Measurements from ENCODE around the gene CLDN14. TPM values are rescaled to one million over a fixed set of nuclear protein-coding genes. Genes with fewer than 3 reads are reported as not detected.

Gene CLDN14
- total and polyA plus RNA-seq, 2 experiments from 2014 or later = not detected

DNA sequence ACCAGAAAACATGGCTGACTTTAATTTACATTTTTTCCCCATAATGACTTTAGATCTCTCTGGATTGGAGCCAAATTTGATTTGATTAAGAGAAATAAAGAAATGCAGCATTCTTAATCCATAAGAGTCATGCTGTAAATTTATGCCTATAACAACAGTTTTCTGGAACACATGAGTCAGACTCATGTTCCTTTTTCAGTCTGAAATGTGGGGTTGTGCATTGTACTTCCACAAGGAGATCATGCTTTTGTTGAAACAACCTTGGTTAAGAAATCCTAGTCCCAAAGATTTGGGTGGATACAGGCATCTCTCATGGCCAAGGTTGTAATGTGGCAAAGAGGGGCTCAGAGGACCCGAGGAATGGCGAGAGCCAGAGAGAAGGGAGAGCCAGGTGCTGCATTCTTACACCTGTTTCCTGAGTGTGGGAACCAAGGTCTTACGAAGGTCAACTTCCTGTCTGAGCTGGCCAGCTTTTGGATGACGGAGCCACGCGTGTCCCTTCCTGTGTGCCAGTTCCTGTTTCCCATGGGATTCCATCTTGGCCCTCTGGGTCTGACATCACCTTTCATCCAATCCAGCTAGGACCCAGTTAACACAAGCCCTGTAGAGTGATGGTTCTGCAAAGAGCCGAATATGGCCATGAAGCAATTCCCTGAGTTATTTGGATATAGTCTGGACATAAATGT, 23.1 kb downstream of the CLDN14 start:
- ATAC-seq = no peak
- Histone ChIP-seq H3K36me3 (ENCODE audit: insufficient read depth) (no peaks in the 10 kb centered on the region), H3F3A (replicated peaks; ENCODE audit: low read depth) (no peaks in the 10 kb centered on the region), H2AFZ (no peak overlapping the region), H3K27ac (ENCODE audit: low read depth) (no peak overlapping the region), H3K4me1 (ENCODE audit: insufficient read depth) (peaks cover 13% of the 10 kb centered on the region), H3K4me2 (no peak overlapping the region), H3K27me3 (ENCODE audit: insufficient read depth) (no peaks in the 10 kb centered on the region), H3K79me2 (replicated peaks; ENCODE audit: insufficient read depth) (no peaks in the 10 kb centered on the region), H3K9me2 (ENCODE audit: insufficient read depth) (no peaks in the 10 kb centered on the region), H3K4me3 (no peak overlapping the region), H4K20me1 (replicated peaks; ENCODE audit: insufficient read depth) (no peaks in the 10 kb centered on the region)
- no peaks in the 10 kb centered on the region for H3K9me3 Mint-ChIP-seq
- no peak for TF ChIP-seq EZH2phosphoT487 (IDR thresholded peaks at IDR 0.05; ENCODE audit: unreplicated experiment)
- no peak for TF ChIP-seq ZNF331 (CRISPR knock-in tag; IDR thresholded peaks at IDR 0.05; ENCODE audit: low read depth)
- TF ChIP-seq, protein P1, sequence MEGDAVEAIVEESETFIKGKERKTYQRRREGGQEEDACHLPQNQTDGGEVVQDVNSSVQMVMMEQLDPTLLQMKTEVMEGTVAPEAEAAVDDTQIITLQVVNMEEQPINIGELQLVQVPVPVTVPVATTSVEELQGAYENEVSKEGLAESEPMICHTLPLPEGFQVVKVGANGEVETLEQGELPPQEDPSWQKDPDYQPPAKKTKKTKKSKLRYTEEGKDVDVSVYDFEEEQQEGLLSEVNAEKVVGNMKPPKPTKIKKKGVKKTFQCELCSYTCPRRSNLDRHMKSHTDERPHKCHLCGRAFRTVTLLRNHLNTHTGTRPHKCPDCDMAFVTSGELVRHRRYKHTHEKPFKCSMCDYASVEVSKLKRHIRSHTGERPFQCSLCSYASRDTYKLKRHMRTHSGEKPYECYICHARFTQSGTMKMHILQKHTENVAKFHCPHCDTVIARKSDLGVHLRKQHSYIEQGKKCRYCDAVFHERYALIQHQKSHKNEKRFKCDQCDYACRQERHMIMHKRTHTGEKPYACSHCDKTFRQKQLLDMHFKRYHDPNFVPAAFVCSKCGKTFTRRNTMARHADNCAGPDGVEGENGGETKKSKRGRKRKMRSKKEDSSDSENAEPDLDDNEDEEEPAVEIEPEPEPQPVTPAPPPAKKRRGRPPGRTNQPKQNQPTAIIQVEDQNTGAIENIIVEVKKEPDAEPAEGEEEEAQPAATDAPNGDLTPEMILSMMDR (conservative IDR thresholded peaks at IDR 0.05; ENCODE audit: low read depth in 2 of 2) = no peak
- TF ChIP-seq, protein P2, sequence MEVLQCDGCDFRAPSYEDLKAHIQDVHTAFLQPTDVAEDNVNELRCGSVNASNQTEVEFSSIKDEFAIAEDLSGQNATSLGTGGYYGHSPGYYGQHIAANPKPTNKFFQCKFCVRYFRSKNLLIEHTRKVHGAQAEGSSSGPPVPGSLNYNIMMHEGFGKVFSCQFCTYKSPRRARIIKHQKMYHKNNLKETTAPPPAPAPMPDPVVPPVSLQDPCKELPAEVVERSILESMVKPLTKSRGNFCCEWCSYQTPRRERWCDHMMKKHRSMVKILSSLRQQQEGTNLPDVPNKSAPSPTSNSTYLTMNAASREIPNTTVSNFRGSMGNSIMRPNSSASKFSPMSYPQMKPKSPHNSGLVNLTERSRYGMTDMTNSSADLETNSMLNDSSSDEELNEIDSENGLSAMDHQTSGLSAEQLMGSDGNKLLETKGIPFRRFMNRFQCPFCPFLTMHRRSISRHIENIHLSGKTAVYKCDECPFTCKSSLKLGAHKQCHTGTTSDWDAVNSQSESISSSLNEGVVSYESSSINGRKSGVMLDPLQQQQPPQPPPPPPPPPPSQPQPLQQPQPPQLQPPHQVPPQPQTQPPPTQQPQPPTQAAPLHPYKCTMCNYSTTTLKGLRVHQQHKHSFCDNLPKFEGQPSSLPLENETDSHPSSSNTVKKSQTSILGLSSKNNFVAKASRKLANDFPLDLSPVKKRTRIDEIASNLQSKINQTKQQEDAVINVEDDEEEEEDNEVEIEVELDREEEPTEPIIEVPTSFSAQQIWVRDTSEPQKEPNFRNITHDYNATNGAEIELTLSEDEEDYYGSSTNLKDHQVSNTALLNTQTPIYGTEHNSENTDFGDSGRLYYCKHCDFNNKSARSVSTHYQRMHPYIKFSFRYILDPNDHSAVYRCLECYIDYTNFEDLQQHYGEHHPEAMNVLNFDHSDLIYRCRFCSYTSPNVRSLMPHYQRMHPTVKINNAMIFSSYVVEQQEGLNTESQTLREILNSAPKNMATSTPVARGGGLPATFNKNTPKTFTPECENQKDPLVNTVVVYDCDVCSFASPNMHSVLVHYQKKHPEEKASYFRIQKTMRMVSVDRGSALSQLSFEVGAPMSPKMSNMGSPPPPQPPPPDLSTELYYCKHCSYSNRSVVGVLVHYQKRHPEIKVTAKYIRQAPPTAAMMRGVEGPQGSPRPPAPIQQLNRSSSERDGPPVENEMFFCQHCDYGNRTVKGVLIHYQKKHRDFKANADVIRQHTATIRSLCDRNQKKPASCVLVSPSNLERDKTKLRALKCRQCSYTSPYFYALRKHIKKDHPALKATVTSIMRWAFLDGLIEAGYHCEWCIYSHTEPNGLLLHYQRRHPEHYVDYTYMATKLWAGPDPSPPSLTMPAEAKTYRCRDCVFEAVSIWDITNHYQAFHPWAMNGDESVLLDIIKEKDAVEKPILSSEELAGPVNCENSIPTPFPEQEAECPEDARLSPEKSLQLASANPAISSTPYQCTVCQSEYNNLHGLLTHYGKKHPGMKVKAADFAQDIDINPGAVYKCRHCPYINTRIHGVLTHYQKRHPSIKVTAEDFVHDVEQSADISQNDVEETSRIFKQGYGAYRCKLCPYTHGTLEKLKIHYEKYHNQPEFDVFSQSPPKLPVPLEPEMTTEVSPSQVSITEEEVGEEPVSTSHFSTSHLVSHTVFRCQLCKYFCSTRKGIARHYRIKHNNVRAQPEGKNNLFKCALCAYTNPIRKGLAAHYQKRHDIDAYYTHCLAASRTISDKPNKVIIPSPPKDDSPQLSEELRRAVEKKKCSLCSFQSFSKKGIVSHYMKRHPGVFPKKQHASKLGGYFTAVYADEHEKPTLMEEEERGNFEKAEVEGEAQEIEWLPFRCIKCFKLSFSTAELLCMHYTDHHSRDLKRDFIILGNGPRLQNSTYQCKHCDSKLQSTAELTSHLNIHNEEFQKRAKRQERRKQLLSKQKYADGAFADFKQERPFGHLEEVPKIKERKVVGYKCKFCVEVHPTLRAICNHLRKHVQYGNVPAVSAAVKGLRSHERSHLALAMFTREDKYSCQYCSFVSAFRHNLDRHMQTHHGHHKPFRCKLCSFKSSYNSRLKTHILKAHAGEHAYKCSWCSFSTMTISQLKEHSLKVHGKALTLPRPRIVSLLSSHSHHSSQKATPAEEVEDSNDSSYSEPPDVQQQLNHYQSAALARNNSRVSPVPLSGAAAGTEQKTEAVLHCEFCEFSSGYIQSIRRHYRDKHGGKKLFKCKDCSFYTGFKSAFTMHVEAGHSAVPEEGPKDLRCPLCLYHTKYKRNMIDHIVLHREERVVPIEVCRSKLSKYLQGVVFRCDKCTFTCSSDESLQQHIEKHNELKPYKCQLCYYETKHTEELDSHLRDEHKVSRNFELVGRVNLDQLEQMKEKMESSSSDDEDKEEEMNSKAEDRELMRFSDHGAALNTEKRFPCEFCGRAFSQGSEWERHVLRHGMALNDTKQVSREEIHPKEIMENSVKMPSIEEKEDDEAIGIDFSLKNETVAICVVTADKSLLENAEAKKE (CRISPR knock-in tag; IDR thresholded peaks at IDR 0.05) = no peak
- no peak for TF ChIP-seq ZNF114 (CRISPR knock-in tag; IDR thresholded peaks at IDR 0.05)
- TF ChIP-seq STAT1 (IDR thresholded peaks at IDR 0.05; ENCODE audit: unreplicated experiment) = no peak
- no peak overlapping the region for H3K4me3 Mint-ChIP-seq
- H3K36me3 Mint-ChIP-seq (ENCODE audit: low read depth) = no peaks in the 10 kb centered on the region
- H3K27ac Mint-ChIP-seq = no peak overlapping the region
- H3K4me1 Mint-ChIP-seq = peaks cover 19% of the 10 kb centered on the region
- no peak for DNase-seq (ENCODE audit: low spot score)
- H3K27me3 Mint-ChIP-seq (ENCODE audit: insufficient read depth, low read depth, poor library complexity) = peaks cover 4% of the 10 kb centered on the region
